Testis (tissue), 3 donors: ENCODE measurements around the gene ABCB11. TPM values are rescaled to one million over a fixed set of nuclear protein-coding genes. Genes with fewer than 3 reads are reported as not detected.
A peak's percentile ranks its signal among the peaks of the same experiment; 100 is the strongest.

Source experiments
- DNase-seq: peaks from one replicate; pipeline ENCODE4 v3.0.0-alpha.2; 2019
- H3K27ac ChIP-seq, 2 donors: fragments of 200-600 bp; sonication (generic); one replicate each; pipeline ENCODE4 v1.5.1; 2019
- H3K27me3 ChIP-seq: fragments of 200-600 bp; sonication (generic); one replicate; pipeline ENCODE4 v1.5.1; 2019
- H3K36me3 ChIP-seq: fragments of 200-600 bp; sonication (generic); one replicate; pipeline ENCODE4 v1.5.1; 2017; ENCODE audit warnings: low read depth; ENCODE audit errors: missing control alignments
- H3K4me1 ChIP-seq: fragments of 200-600 bp; sonication (generic); one replicate; pipeline ENCODE4 v1.5.1; 2019
- H3K4me3 ChIP-seq, 2 donors: fragments of 200-600 bp; sonication (generic); one replicate each; pipeline ENCODE4 v1.5.1; 2017 to 2019
- H3K9me3 ChIP-seq: fragments of 200-600 bp; sonication (generic); one replicate; pipeline ENCODE4 v1.5.1; 2017
- POLR2A ChIP-seq: fragments of 450-650 bp; IDR thresholded peaks from one replicate; pipeline ENCODE4 v1.6.1; 2017; ENCODE audit warnings: antibody characterized with exemption, mild to moderate bottlenecking, moderate library complexity
- WGBS, 2 donors: methylation state at CpG; one replicate each; pipeline ENCODE4 v1.1.5; 2018; 5-methylcytosine and 5-hydroxymethylcytosine counted together
- intact Hi-C: fragments of 100-400 bp; cut with DNase I; formaldehyde crosslinking; loops from one replicate; pipeline ENCODE4 v1.15.1; 2023; ENCODE audit warnings: low total_unique reads
- polyA plus RNA-seq: library from polyadenylated mRNA; stranded (reverse); fragments of 350-450 nt; fragmentation: Illumina TruSeq; extraction: RNeasy Lipid Tissue Mini Kit (QIAGEN cat#74804); gene quantifications from one replicate; pipeline ENCODE4 v1.2.3, GENCODE V29; 2014; ENCODE audit warnings: low read depth, low replicate concordance; ENCODE audit not compliant: insufficient read depth
- total RNA-seq, 2 donors: library from RNA; depleted of rRNA; stranded (reverse); fragments of >200 nt; gene quantifications; one replicate each; pipeline ENCODE4 v1.2.3, GENCODE V29; 2016
- TF ChIP-seq, protein P1 (sequence below), 3 experiments: fragments of 450-650 bp in 2 of 3; fragments of 200-600 bp in 1 of 3; sonication (generic) in 1 of 3; IDR thresholded peaks; one replicate each; pipeline ENCODE4 v1.5.1; 2016 to 2019; ENCODE audit warnings: antibody characterized with exemption in 3 of 3, mild to moderate bottlenecking in 2 of 3, moderate library complexity in 1 of 3

ABCB11 gene
- total and polyA plus RNA-seq, 3 donors from 2014 or later, result 4.6 to 16.1 (median 7.2) TPM

DNA sequence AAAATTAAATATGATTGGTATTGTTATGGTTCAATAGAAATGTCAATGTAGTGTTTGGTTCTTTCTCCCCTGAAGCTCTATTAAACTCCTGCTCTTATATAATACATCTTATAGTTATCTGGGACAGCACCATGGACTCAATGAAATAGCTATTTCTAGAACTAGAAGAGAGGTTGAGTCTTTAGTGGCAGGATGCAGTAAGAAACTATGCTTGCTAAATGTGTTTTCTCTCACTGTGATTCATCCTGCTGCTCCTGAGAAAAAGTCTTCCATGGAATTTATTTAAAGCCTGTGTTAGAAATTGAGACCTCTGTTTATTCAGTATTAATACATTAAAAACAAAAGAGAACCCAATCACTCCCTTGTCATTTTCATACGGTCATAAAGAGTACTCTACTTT is 68.5 kb downstream of the ABCB11 start:
- WGBS, 2 donors, result 82 to 91% methylated on average over 1 of the region's 1 CpG
- TF ChIP-seq, protein P1, sequence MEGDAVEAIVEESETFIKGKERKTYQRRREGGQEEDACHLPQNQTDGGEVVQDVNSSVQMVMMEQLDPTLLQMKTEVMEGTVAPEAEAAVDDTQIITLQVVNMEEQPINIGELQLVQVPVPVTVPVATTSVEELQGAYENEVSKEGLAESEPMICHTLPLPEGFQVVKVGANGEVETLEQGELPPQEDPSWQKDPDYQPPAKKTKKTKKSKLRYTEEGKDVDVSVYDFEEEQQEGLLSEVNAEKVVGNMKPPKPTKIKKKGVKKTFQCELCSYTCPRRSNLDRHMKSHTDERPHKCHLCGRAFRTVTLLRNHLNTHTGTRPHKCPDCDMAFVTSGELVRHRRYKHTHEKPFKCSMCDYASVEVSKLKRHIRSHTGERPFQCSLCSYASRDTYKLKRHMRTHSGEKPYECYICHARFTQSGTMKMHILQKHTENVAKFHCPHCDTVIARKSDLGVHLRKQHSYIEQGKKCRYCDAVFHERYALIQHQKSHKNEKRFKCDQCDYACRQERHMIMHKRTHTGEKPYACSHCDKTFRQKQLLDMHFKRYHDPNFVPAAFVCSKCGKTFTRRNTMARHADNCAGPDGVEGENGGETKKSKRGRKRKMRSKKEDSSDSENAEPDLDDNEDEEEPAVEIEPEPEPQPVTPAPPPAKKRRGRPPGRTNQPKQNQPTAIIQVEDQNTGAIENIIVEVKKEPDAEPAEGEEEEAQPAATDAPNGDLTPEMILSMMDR (IDR thresholded peaks at IDR 0.05), result no peak
- no peak for TF ChIP-seq POLR2A
- Histone ChIP-seq H3K27ac (no peak overlapping the region), H3K9me3 (no peaks in the 10 kb centered on the region), H3K27me3 (no peaks in the 10 kb centered on the region), H3K4me3 (no peak overlapping the region), H3K4me1 (no peaks in the 10 kb centered on the region), H3K36me3 (no peaks in the 10 kb centered on the region)
- DNase-seq, result no peak
- intact Hi-C loops, result no loop called here

DNA sequence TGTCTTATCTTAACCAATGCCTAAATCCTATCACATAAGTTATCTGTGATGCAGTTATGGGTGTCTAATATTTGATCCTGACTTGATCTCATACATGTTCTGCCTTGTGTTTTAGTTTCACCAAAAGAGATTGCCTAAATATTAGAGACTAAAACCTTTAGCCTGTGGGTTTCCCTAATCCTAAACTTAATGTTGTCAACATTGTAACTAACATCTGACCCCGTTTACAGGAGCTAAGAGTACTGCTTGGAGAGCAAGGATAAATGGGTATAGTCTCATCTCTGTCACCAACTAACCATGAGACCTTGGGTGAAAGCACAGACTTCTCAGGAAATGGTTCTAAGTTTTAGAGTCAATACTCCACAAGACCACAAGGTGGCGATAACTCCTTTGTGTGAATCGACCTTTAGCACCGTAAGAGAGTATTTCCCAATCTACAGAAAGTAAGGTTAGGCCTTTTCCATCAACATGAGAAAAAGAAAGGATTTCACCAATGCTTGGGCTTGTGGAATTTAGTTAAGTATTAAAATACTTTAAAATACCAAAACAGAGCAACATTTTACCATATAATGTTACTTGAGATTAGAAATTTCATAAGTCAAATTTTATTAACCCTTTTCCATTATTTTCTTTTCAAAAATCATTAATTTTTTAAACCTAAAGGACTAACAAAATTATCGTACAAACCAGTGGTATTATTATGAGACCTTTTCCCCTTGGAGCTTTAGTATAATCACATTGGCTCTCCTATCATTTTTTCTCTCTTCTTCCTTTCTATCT is 69.5 kb downstream of the ABCB11 start:
- 18 to 19% methylated on average over 5 of the region's 5 CpGs for WGBS, 2 donors
- Histone ChIP-seq H3K4me3 (no peak overlapping the region), H3K9me3 (no peaks in the 10 kb centered on the region), H3K27me3 (no peaks in the 10 kb centered on the region), H3K36me3 (no peaks in the 10 kb centered on the region), H3K4me1 (no peaks in the 10 kb centered on the region), H3K27ac (no peak overlapping the region)
- peak; percentile 49 for DNase-seq
- intact Hi-C loops, result no loop called here
- TF ChIP-seq POLR2A, result no peak
- TF ChIP-seq, protein P1 (IDR thresholded peaks at IDR 0.05), result peak; percentile 70 to 73 (median 73)

DNA sequence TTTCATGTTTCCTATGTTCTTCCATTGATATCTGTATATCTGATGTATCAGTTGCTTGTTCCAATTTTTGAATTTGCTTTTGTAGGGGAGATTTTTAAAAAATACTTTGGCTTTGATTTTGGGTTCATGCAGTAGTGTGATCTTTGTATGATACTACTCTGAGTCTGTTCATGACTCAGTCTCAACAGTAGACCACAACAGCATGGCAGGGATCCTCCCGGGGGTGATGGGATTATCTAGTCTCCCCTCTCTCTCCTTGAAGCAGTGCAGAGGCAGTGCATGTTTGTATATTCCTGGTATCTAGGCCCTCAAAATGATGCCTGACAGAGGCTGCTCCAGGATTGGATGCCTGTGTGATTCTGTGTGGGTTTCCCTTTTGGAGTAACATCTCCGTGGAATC is 74.7 kb downstream of the ABCB11 start:
- no peaks in the 10 kb centered on the region for H3K36me3 ChIP-seq
- 85 to 93% methylated on average over 2 of the region's 2 CpGs for WGBS, 2 donors
- no peaks in the 10 kb centered on the region for H3K4me1 ChIP-seq
- no peaks in the 10 kb centered on the region for H3K27me3 ChIP-seq
- intact Hi-C loops, result no loop called here
- H3K4me3 ChIP-seq, result no peak overlapping the region
- TF ChIP-seq, protein P1 (IDR thresholded peaks at IDR 0.05), result no peak
- no peak for TF ChIP-seq POLR2A
- no peak overlapping the region for H3K27ac ChIP-seq
- DNase-seq, result no peak
- H3K9me3 ChIP-seq, result no peaks in the 10 kb centered on the region

DNA sequence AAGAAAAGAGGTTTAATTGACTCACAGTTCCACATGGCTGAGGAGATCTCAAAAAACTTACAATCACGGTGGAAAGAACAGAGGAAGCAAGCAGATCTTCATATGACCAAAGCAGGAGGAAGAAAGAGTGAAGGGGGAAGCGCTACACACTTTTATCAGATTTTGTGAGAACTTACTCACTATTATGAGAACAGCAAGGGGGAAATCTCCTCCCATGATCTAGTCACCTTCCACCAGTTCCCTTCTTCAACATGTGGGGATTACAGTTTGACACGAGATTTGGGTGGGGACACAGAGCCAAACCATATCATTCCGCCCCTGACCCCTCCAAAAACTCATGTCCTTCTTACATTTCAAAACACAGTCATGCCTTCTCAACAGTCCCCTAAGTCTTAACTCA is 75.8 kb downstream of the ABCB11 start:
- intact Hi-C loops, result no loop called here
- H3K4me3 ChIP-seq, result no peak overlapping the region
- no peaks in the 10 kb centered on the region for H3K9me3 ChIP-seq
- H3K4me1 ChIP-seq, result no peaks in the 10 kb centered on the region
- DNase-seq, result no peak
- TF ChIP-seq, protein P1 (IDR thresholded peaks at IDR 0.05), result no peak
- TF ChIP-seq POLR2A, result no peak
- H3K27ac ChIP-seq, result no peak overlapping the region
- 84 to 90% methylated on average over 4 of the region's 4 CpGs for WGBS, 2 donors
- no peaks in the 10 kb centered on the region for H3K36me3 ChIP-seq
- no peaks in the 10 kb centered on the region for H3K27me3 ChIP-seq

DNA sequence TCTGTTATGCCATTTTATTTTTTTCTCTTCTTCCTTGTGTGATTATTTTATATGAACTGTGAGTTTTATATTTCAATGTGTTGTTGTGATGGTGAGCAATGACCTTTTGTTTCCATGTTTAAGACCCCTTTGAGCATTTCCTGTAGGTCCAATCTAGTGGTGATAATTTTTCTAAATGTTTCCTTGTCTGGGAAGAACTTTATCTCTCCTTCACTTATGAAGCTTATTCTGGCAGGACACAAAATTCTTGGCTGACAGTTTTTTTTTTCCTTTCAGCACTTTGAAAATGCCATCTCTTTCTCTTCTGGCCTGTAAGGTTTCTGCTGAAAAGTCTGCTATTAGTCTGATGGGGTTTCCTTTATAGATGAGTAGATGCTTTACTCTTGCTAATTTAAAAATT is 76.9 kb downstream of the ABCB11 start:
- Histone ChIP-seq H3K9me3 (no peaks in the 10 kb centered on the region), H3K4me1 (no peaks in the 10 kb centered on the region), H3K4me3 (no peak overlapping the region), H3K27me3 (no peaks in the 10 kb centered on the region), H3K36me3 (no peaks in the 10 kb centered on the region), H3K27ac (no peak overlapping the region)
- no peak for DNase-seq
- intact Hi-C loops, result no loop called here
- TF ChIP-seq, protein P1 (IDR thresholded peaks at IDR 0.05), result no peak
- TF ChIP-seq POLR2A, result no peak
